D721Med (cell line): ENCODE results near the gene TP73.

ENCODE experiments used
- DNase-seq: peaks from one replicate; pipeline ENCODE4 v3.0.0; 2011; ENCODE audit warnings: low spot score; ENCODE audit not compliant: insufficient read length
- FAIRE-seq: peaks from 2 replicates; lab custom pipeline; 2011; peaks lifted over from hg19 to GRCh38; lab: Jason Lieb, UNC
- CTCF ChIP-seq: IDR thresholded peaks from 2 replicates; pipeline ENCODE4 v1.5.1; 2012; ENCODE audit warnings: mild to moderate bottlenecking, control low read depth; ENCODE audit not compliant: insufficient read depth; ENCODE audit errors: missing control alignments

The TP73 gene

GRCh38 chr1:3607703-3608065, 44.6 kb upstream of the TP73 start:
- DNase-seq = no peak
- FAIRE-seq = no peak
- no peak for TF ChIP-seq CTCF

GRCh38 chr1:3608154-3608553, 44.2 kb upstream of the TP73 start:
- FAIRE-seq = no peak
- TF ChIP-seq CTCF = no peak
- DNase-seq = no peak

GRCh38 chr1:3609016-3609768, 43.1 kb upstream of the TP73 start:
- FAIRE-seq (no peak), DNase-seq (no peak)
- no peak for TF ChIP-seq CTCF

- TF ChIP-seq CTCF = no peak
- no peak for DNase-seq
- no peak for FAIRE-seq
Observed at GRCh38 chr1:3609769-3610526, 42.4 kb upstream of the TP73 start.

GRCh38 chr1:3610527-3611169, 41.7 kb upstream of the TP73 start:
- DNase-seq = no peak
- TF ChIP-seq CTCF = no peak
- no peak for FAIRE-seq

GRCh38 chr1:3611170-3612019, 40.9 kb upstream of the TP73 start, which contains the start of gene MEGF6:
TSS of gene MEGF6 (minus strand) at chr1:3611508. CDS start at chr1:3611268, 240 bp downstream.
- DNase-seq = peak; percentile 61
- TF ChIP-seq CTCF = no peak

More at GRCh38 chr1:3611170-3612019, 40.9 kb upstream of the TP73 start, which contains the start of gene MEGF6:
- no peak for FAIRE-seq
